Thoracic aorta (tissue), 2 donors: ENCODE data around the gene TEKTIP1. TPM values are rescaled to one million over a fixed set of nuclear protein-coding genes. Genes with fewer than 3 reads are reported as not detected.

Source experiments
- ATAC-seq: fragments of 150-250 bp; one replicate; pipeline ENCODE4 v1.8.0; 2017; ENCODE audit warnings: low read depth; ENCODE audit not compliant: insufficient number of reproducible peaks, low FRiP score
- DNase-seq: peaks from one replicate; pipeline ENCODE4 v3.0.0-alpha.2; 2020; ENCODE audit warnings: low spot score
- H3K27ac ChIP-seq, 2 donors: fragments of 200-600 bp; sonication (generic); 1 replicate in 1 of 2; 2 replicates in 1 of 2; pipeline ENCODE4 v1.5.1; 2016; ENCODE audit warnings: mild to moderate bottlenecking in 2 of 2, moderate library complexity in 2 of 2
- H3K27me3 ChIP-seq: fragments of 200-600 bp; sonication (generic); replicated peaks from 2 replicates; pipeline ENCODE4 v1.6.0; 2016; ENCODE audit warnings: mild to moderate bottlenecking; ENCODE audit not compliant: insufficient read depth
- H3K36me3 ChIP-seq: fragments of 200-600 bp; sonication (generic); one replicate; pipeline ENCODE4 v1.5.1; 2016
- H3K4me1 ChIP-seq, 2 donors: fragments of 200-600 bp; sonication (generic); 1 replicate in 1 of 2; 2 replicates in 1 of 2; pipeline versions ENCODE4 v1.5.1 to v1.6.0; 2016; ENCODE audit warnings: low read depth in 2 of 2, mild to moderate bottlenecking in 1 of 2; ENCODE audit not compliant: control insufficient read depth in 1 of 2
- H3K4me3 ChIP-seq: fragments of 200-600 bp; sonication (generic); 2 replicates; pipeline ENCODE4 v1.5.1; 2016; ENCODE audit warnings: mild to moderate bottlenecking
- H3K9me3 ChIP-seq: fragments of 200-600 bp; sonication (generic); 2 replicates; pipeline ENCODE4 v1.5.1; 2016
- total RNA-seq, 2 donors: library from RNA; depleted of rRNA; stranded (reverse); fragments of >200 nt; gene quantifications; one replicate each; pipeline versions ENCODE4 v1.1.0 to v1.2.3, GENCODE V29; 2016
- TF ChIP-seq, protein P1 (sequence below): fragments of 200-600 bp; sonication (generic); IDR thresholded peaks from one replicate; pipeline ENCODE4 v1.5.1; 2019; ENCODE audit warnings: antibody characterized with exemption

Gene TEKTIP1
- total RNA-seq, 2 donors from 2014 or later = not detected

DNA sequence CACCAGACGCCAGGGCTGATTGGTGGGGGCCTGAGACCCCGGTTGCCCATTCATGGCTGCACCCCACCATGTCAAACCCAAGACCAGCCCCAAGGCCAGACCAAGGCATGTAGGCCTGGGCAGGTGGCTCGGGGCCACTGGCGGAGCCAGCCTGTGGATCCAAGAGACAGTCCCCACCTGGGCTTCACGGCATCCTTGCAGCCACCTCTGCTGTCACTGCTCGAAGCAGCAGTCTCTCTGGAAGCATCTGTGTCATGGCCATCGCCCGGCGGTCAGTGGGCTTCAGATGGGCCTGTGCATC is 3.8 kb upstream of the TEKTIP1 start:
- Histone ChIP-seq H3K4me1 (no peaks in the 10 kb centered on the region), H3K27ac (no peak overlapping the region), H3K27me3 (no peaks in the 10 kb centered on the region), H3K36me3 (peaks cover 46% of the 10 kb centered on the region), H3K4me3 (no peak overlapping the region), H3K9me3 (no peaks in the 10 kb centered on the region)
- ATAC-seq = no peak
- no peak for DNase-seq
- TF ChIP-seq, protein P1, sequence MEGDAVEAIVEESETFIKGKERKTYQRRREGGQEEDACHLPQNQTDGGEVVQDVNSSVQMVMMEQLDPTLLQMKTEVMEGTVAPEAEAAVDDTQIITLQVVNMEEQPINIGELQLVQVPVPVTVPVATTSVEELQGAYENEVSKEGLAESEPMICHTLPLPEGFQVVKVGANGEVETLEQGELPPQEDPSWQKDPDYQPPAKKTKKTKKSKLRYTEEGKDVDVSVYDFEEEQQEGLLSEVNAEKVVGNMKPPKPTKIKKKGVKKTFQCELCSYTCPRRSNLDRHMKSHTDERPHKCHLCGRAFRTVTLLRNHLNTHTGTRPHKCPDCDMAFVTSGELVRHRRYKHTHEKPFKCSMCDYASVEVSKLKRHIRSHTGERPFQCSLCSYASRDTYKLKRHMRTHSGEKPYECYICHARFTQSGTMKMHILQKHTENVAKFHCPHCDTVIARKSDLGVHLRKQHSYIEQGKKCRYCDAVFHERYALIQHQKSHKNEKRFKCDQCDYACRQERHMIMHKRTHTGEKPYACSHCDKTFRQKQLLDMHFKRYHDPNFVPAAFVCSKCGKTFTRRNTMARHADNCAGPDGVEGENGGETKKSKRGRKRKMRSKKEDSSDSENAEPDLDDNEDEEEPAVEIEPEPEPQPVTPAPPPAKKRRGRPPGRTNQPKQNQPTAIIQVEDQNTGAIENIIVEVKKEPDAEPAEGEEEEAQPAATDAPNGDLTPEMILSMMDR = no peak

DNA sequence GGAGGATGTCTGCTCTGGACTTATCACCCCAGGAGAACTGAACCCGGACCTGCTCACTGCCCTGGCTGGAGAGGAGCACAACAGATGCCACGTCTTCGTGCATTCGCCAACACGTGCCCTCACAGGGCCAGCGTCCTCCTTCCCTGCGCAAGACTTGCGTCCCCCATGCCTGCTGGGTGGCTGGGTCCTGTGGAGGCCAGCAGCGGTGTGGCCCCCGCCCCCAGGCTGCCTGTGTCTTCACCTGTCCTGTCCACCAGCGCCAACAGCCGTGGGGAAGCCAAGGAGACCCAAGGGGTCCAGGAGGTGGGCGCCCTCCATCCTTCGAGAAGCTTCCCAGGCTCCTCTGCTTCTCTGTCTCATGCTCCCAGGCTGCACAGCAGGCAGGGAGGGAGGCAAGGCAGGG is 3.4 kb upstream of the TEKTIP1 start:
- Histone ChIP-seq H3K27me3 (no peaks in the 10 kb centered on the region), H3K36me3 (peaks cover 46% of the 10 kb centered on the region), H3K9me3 (no peaks in the 10 kb centered on the region), H3K4me1 (no peaks in the 10 kb centered on the region), H3K4me3 (no peak overlapping the region), H3K27ac (no peak overlapping the region)
- TF ChIP-seq, protein P1 = no peak
- DNase-seq (no peak), ATAC-seq (no peak)

DNA sequence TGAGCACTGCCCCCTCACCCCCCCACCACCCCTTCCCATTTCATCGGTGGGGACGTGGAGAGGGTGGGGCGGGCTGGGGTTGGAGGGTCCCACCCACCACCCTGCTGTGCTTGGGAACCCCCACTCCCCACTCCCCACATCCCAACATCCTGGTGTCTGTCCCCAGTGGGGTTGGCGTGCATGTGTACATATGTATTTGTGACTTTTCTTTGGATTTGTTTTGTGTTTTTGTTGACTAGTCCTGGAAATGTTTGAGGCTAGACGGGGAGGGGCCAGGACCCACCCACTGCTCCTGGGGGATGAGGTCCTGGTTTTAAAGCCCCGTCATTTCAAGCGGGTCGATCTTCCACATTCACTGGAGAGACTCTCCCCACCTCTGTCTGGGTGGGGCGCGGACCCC is 3.0 kb upstream of the TEKTIP1 start:
- no peak overlapping the region for H3K4me3 ChIP-seq
- H3K9me3 ChIP-seq = no peaks in the 10 kb centered on the region
- no peaks in the 10 kb centered on the region for H3K4me1 ChIP-seq
- H3K27ac ChIP-seq = no peak overlapping the region
- ATAC-seq (no peak), DNase-seq (no peak)
- TF ChIP-seq, protein P1 = no peak
- H3K27me3 ChIP-seq = no peaks in the 10 kb centered on the region
- H3K36me3 ChIP-seq = peaks cover 46% of the 10 kb centered on the region

DNA sequence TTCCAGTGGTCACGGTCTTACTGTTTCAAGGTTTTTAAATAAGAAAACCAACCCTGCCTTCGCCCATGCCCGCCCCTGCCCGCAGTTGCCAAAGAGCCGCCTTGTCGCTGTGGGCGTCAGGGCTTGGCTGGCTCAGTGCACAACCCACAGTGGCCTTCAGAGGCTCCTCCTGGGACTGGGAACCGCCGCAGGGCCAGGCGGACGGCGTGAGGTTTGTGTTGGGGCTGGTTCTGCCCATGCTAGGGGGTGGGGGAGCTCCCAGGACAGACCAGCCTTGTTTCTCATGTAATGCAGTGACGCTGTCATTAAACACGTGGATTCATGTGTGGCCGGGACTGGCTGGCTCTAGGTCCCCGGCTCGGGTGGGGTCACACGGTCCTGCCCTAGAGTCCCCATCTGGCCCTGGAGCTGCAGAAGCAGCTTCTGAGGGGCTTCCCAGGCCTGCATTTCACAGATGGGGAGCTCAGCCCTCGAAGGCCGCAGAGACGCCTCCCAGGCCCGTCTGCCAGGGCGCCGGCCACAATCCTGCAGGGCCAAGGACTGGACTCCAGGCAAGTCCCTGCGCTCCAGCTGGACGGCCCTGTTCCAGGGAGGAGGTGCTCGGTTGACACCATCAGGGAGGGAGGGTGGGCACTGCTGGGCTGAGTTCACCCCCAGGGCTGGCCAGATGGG is 2.4 kb upstream of the TEKTIP1 start:
- no peak overlapping the region for H3K27ac ChIP-seq
- TF ChIP-seq, protein P1 = no peak

DNA sequence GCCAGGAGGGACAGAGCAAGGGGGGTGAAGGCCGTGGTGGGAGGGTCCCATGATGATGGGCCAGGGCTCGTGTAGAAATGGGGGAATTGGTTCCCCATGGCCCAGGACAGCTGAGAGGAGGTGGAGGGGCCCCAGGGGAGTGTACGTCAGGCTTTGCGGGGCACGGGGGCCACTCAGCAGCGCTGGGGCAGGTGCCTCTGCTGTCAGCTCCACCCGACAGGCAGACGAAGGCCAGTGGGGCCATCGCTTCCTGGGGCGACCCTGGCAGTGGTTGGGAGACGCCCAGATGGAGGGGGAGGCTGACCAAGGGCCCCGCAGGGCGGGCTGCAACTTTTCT is 1.9 kb upstream of the TEKTIP1 start:
- TF ChIP-seq, protein P1 = no peak
- ATAC-seq (no peak), DNase-seq (no peak)
- Histone ChIP-seq H3K9me3 (no peaks in the 10 kb centered on the region), H3K4me3 (no peak overlapping the region), H3K4me1 (no peaks in the 10 kb centered on the region), H3K27me3 (no peaks in the 10 kb centered on the region), H3K27ac (no peak overlapping the region), H3K36me3 (peaks cover 36% of the 10 kb centered on the region)

More for the DNA sequence above, 2.4 kb upstream of the TEKTIP1 start:
- Histone ChIP-seq H3K9me3 (no peaks in the 10 kb centered on the region), H3K4me3 (no peak overlapping the region), H3K27me3 (no peaks in the 10 kb centered on the region), H3K36me3 (peaks cover 41% of the 10 kb centered on the region), H3K4me1 (no peaks in the 10 kb centered on the region)
- no peak for ATAC-seq
- DNase-seq = no peak
